DMS79 (cell line): ENCODE measurements around the gene PBOV1.

Experiments
- DNase-seq: peaks from one replicate; lab custom pipeline; 2025; lab: John Stamatoyannopoulos, UW

Gene PBOV1

GRCh38 chr6:138204792-138205384 is 13.4 kb downstream of the PBOV1 start:
- no peak for DNase-seq

GRCh38 chr6:138204303-138204702 is 14.0 kb downstream of the PBOV1 start:
- no peak for DNase-seq

- peak; percentile 92 for DNase-seq
Measured at GRCh38 chr6:138203315-138203714, 15.0 kb downstream of the PBOV1 start.

GRCh38 chr6:138201836-138202235 is 16.5 kb downstream of the PBOV1 start:
- no peak for DNase-seq

GRCh38 chr6:138198430-138199091 is 19.7 kb downstream of the PBOV1 start:
- no peak for DNase-seq

GRCh38 chr6:138197570-138197969 is 20.7 kb downstream of the PBOV1 start:
- DNase-seq = no peak

GRCh38 chr6:138196122-138196738 is 22.1 kb downstream of the PBOV1 start:
- no peak for DNase-seq

GRCh38 chr6:138194287-138194686 is 24.0 kb downstream of the PBOV1 start:
- DNase-seq = no peak

GRCh38 chr6:138188278-138188941 is 29.9 kb downstream of the PBOV1 start:
- no peak for DNase-seq

- no peak for DNase-seq
Measured at GRCh38 chr6:138187156-138187555, 31.1 kb downstream of the PBOV1 start.

GRCh38 chr6:138184230-138184629 is 34.1 kb downstream of the PBOV1 start:
- no peak for DNase-seq

- no peak for DNase-seq
Measured at GRCh38 chr6:138183790-138184134, 34.5 kb downstream of the PBOV1 start.

- DNase-seq = peak; percentile 76
Measured at GRCh38 chr6:138182939-138183789, 35.1 kb downstream of the PBOV1 start.

- no peak for DNase-seq
Measured at GRCh38 chr6:138176652-138177232, 41.5 kb downstream of the PBOV1 start.

GRCh38 chr6:138175596-138175995 is 42.7 kb downstream of the PBOV1 start:
- no peak for DNase-seq
